Stomach (tissue), 9 donors: Measurements from ENCODE around the gene SSTR5. TPM values are rescaled to one million over a fixed set of nuclear protein-coding genes. Genes with fewer than 3 reads are reported as not detected.
A peak's percentile ranks its signal among the peaks of the same experiment; 100 is the strongest.

Experiments
- DNase-seq, 2 donors: peaks; one replicate each; pipeline versions ENCODE4 v3.0.0 to v3.0.0-alpha.2; 2013 to 2019
- H3K27ac ChIP-seq, 5 donors: fragments of 200-600 bp in 4 of 5; sonication (generic) in 4 of 5; one replicate each; pipeline ENCODE4 v1.5.1; 2013 to 2019; ENCODE audit warnings: mild to moderate bottlenecking in 1 of 5, moderate library complexity in 1 of 5
- H3K27me3 ChIP-seq, 3 donors: fragments of 200-600 bp; sonication (generic); one replicate each; pipeline ENCODE4 v1.5.1; 2017 to 2019; ENCODE audit warnings: mixed run types in 1 of 3
- H3K36me3 ChIP-seq, 4 donors: fragments of 200-600 bp; sonication (generic); 1 replicate in 3 of 4; 2 replicates in 1 of 4; pipeline ENCODE4 v1.5.1; 2016 to 2019
- H3K4me1 ChIP-seq, 4 donors: fragments of 200-600 bp; sonication (generic); one replicate each; pipeline ENCODE4 v1.5.1; 2016 to 2019
- H3K4me3 ChIP-seq, 4 donors: fragments of 200-600 bp; sonication (generic) in 3 of 4; one replicate each; pipeline ENCODE4 v1.5.1; 2016 to 2019; ENCODE audit warnings: mild to moderate bottlenecking in 1 of 4
- H3K9me3 ChIP-seq, 4 donors: fragments of 200-600 bp; sonication (generic); one replicate each; pipeline ENCODE4 v1.5.1; 2016 to 2019
- CTCF ChIP-seq, 7 experiments: fragments of 450-650 bp in 4 of 7; fragments of 200-600 bp in 3 of 7; sonication (generic) in 3 of 7; IDR thresholded peaks; one replicate each; pipeline ENCODE4 v1.5.1; 2016 to 2019; ENCODE audit warnings: antibody characterized with exemption in 7 of 7, control low read depth in 2 of 7, mild to moderate bottlenecking in 1 of 7
- EP300 ChIP-seq: sonication (generic); formaldehyde crosslinking; IDR thresholded peaks from one replicate; pipeline ENCODE4 v1.6.1; 2017; ENCODE audit warnings: antibody characterized with exemption
- POLR2A ChIP-seq, 4 donors: fragments of 450-650 bp; IDR thresholded peaks; one replicate each; pipeline ENCODE4 v1.6.1; 2016; ENCODE audit warnings: antibody characterized with exemption in 4 of 4, control low read depth in 2 of 4, mild to moderate bottlenecking in 1 of 4, moderate library complexity in 1 of 4
- POLR2AphosphoS5 ChIP-seq, 3 donors: sonication (generic); formaldehyde crosslinking; IDR thresholded peaks; one replicate each; pipeline ENCODE4 v1.6.1; 2016; ENCODE audit warnings: antibody characterized with exemption in 3 of 3
- WGBS, 5 donors: extraction: QIAGEN DNeasy Blood & Tissue Kit in 3 of 5; methylation state at CpG; one replicate each; pipeline versions ENCODE4 v1.1.5 to v1.1.7; 2013 to 2018; 5-methylcytosine and 5-hydroxymethylcytosine counted together
- intact Hi-C: fragments of 100-400 bp; cut with DNase I; formaldehyde crosslinking; loops from one replicate; pipeline ENCODE4 v1.15.1; 2023; ENCODE audit warnings: low total_unique reads
- polyA plus RNA-seq, 3 donors: library from polyadenylated mRNA; stranded (reverse); fragments of 200-250 nt; gene quantifications; one replicate each; pipeline ENCODE4 v1.2.3, GENCODE V29; 2013
- total RNA-seq, 5 donors: library from RNA; depleted of rRNA; stranded (reverse); fragments of >200 nt; gene quantifications; one replicate each; pipeline versions ENCODE4 v1.1.0 to v1.2.3, GENCODE V29; 2014 to 2016
- donor health status: healthy with polysubstance abuse.
- donor health status: Bipolar disorder and iron deficiency.
- donor health status: healthy.

The SSTR5 gene
- total and polyA plus RNA-seq, 8 donors, result 0.13 TPM; not detected in 7

GRCh38 chr16:1077877-1078578 is 5.5 kb downstream of the SSTR5 start:
- H3K4me3 ChIP-seq, result no peak overlapping the region
- 29 to 53% (median 35%) methylated on average over 18 to 36 of the region's 36 CpGs for WGBS, 5 donors
- intact Hi-C loops, result no loop called here

GRCh38 chr16:1078579-1079021 is 6.1 kb downstream of the SSTR5 start:
- H3K27ac ChIP-seq, result peak overlapping the region in 3 of 5 donors; percentile 24 to 34 (median 27)

More at GRCh38 chr16:1077877-1078578, 5.5 kb downstream of the SSTR5 start:
- TF ChIP-seq CTCF (IDR thresholded peaks at IDR 0.05) (no peak), EP300 (no peak), POLR2AphosphoS5 (IDR thresholded peaks at IDR 0.05) (no peak), POLR2A (IDR thresholded peaks at IDR 0.05) (no peak)
- H3K9me3 ChIP-seq, result peaks cover 0 to 2% (median 0%) of the 10 kb centered on the region in 4 donors
- H3K27me3 ChIP-seq, result peaks cover 19 to 100% (median 82%) of the 10 kb centered on the region in 3 donors
- DNase-seq, result no peak
- H3K36me3 ChIP-seq, result no peaks in the 10 kb centered on the region
- H3K4me1 ChIP-seq, result peaks cover 13 to 42% (median 24%) of the 10 kb centered on the region in 4 donors
- H3K27ac ChIP-seq, result peak overlapping the region in 3 of 5 donors; percentile 24 to 48 (median 27)

GRCh38 chr16:1079341-1079740 is 6.8 kb downstream of the SSTR5 start:
- Histone ChIP-seq H3K4me3 (no peak overlapping the region), H3K36me3 (no peaks in the 10 kb centered on the region), H3K27ac (no peak overlapping the region), H3K9me3 (peaks cover 3 to 15% (median 12%) of the 10 kb centered on the region in 4 donors), H3K4me1 (peaks cover 13 to 42% (median 24%) of the 10 kb centered on the region in 4 donors), H3K27me3 (peaks cover 21 to 100% (median 80%) of the 10 kb centered on the region in 3 donors)
- WGBS, 5 donors, result 96 to 97% (median 97%) methylated on average over 25 to 43 of the region's 43 CpGs
- intact Hi-C loops, result no loop called here
- TF ChIP-seq EP300 (no peak), CTCF (IDR thresholded peaks at IDR 0.05) (no peak), POLR2AphosphoS5 (IDR thresholded peaks at IDR 0.05) (no peak), POLR2A (IDR thresholded peaks at IDR 0.05) (no peak)
- DNase-seq, result no peak

More at GRCh38 chr16:1078579-1079021, 6.1 kb downstream of the SSTR5 start:
- peak in 2 of 3 donors; percentile 38 to 86 for TF ChIP-seq POLR2AphosphoS5 (IDR thresholded peaks at IDR 0.05)
- no peak for TF ChIP-seq CTCF (IDR thresholded peaks at IDR 0.05)
- Histone ChIP-seq H3K4me3 (no peak overlapping the region), H3K4me1 (peaks cover 13 to 42% (median 24%) of the 10 kb centered on the region in 4 donors), H3K27me3 (peaks cover 21 to 100% (median 82%) of the 10 kb centered on the region in 3 donors), H3K9me3 (peaks cover 0 to 8% (median 5%) of the 10 kb centered on the region in 4 donors), H3K36me3 (no peaks in the 10 kb centered on the region)
- DNase-seq, result peak; percentile 91 to 95
- intact Hi-C loops, result no loop called here
- WGBS, 5 donors, result 9 to 39% (median 21%) methylated on average over 25 to 28 of the region's 28 CpGs

- 78 to 89% (median 87%) methylated on average over 25 to 45 of the region's 45 CpGs for WGBS, 5 donors
- Histone ChIP-seq H3K36me3 (no peaks in the 10 kb centered on the region), H3K9me3 (peaks cover 9 to 21% (median 19%) of the 10 kb centered on the region in 4 donors), H3K4me3 (no peak overlapping the region), H3K27ac (no peak overlapping the region), H3K4me1 (peaks cover 13 to 42% (median 24%) of the 10 kb centered on the region in 4 donors), H3K27me3 (peaks cover 21 to 100% (median 78%) of the 10 kb centered on the region in 3 donors)
- intact Hi-C loops, result no loop called here
- DNase-seq, result no peak
- TF ChIP-seq CTCF (IDR thresholded peaks at IDR 0.05), result no peak
- TF ChIP-seq POLR2A (IDR thresholded peaks at IDR 0.05), result no peak
- no peak for TF ChIP-seq POLR2AphosphoS5 (IDR thresholded peaks at IDR 0.05)
- TF ChIP-seq EP300, result no peak
These were observed 7.4 kb downstream of the SSTR5 start for GRCh38 chr16:1079786-1080525.
